NCI-H2107 treated with DMSO at 0.1 percent for 48 hours (cell line): ENCODE data around the gene RLF.

Experiments
- DNase-seq: peaks from one replicate; lab custom pipeline; 2025; ENCODE audit not compliant: unreplicated experiment; lab: John Stamatoyannopoulos, UW

The RLF gene, protein sequence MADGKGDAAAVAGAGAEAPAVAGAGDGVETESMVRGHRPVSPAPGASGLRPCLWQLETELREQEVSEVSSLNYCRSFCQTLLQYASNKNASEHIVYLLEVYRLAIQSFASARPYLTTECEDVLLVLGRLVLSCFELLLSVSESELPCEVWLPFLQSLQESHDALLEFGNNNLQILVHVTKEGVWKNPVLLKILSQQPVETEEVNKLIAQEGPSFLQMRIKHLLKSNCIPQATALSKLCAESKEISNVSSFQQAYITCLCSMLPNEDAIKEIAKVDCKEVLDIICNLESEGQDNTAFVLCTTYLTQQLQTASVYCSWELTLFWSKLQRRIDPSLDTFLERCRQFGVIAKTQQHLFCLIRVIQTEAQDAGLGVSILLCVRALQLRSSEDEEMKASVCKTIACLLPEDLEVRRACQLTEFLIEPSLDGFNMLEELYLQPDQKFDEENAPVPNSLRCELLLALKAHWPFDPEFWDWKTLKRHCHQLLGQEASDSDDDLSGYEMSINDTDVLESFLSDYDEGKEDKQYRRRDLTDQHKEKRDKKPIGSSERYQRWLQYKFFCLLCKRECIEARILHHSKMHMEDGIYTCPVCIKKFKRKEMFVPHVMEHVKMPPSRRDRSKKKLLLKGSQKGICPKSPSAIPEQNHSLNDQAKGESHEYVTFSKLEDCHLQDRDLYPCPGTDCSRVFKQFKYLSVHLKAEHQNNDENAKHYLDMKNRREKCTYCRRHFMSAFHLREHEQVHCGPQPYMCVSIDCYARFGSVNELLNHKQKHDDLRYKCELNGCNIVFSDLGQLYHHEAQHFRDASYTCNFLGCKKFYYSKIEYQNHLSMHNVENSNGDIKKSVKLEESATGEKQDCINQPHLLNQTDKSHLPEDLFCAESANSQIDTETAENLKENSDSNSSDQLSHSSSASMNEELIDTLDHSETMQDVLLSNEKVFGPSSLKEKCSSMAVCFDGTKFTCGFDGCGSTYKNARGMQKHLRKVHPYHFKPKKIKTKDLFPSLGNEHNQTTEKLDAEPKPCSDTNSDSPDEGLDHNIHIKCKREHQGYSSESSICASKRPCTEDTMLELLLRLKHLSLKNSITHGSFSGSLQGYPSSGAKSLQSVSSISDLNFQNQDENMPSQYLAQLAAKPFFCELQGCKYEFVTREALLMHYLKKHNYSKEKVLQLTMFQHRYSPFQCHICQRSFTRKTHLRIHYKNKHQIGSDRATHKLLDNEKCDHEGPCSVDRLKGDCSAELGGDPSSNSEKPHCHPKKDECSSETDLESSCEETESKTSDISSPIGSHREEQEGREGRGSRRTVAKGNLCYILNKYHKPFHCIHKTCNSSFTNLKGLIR (N-terminal part only)

GRCh38 chr1:40161125-40161887, at the start of gene RLF:
TSS of gene RLF (plus strand) at chr1:40161387. CDS start at chr1:40161400, 13 bp downstream.
- peak; percentile 100 for DNase-seq

DNA sequence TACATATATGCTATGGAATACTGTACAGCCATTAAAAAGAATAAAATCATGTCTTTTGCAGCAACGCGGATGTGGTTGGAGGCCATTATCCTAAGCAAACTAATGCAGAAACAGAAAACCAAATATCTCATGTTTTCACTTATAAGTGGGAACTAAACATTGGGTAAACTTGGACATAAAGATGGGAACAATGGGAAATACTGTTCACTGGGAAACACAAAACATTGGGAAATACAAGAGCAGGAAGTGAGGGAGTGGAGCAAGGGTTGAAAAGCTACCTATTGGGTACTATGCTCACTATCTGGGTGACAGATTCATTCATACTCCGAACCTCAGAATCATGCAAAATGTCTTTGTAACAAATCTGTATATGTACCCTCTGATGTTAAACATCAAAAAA, 46.8 kb upstream of the RLF start:
- no peak for DNase-seq

DNA sequence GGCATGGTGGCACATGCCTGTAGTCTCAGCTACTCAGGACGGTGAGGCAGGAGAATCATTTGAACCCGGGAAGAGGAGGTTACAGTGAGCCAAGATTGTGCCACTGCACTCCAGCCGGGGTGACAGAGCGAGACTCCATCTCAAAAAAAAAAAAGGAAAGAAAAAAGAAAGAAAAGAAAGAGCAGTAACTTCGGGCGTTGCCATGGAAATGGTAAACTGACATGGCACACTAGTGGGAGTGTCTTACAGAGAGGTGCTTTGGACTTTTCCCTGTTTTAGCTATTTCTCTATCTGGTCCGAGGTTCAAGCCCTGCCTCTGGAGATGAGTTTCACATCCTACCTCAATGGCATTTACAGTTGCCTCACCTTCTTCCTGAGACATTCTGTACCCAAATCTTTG, 41.1 kb upstream of the RLF start:
- DNase-seq: no peak

DNA sequence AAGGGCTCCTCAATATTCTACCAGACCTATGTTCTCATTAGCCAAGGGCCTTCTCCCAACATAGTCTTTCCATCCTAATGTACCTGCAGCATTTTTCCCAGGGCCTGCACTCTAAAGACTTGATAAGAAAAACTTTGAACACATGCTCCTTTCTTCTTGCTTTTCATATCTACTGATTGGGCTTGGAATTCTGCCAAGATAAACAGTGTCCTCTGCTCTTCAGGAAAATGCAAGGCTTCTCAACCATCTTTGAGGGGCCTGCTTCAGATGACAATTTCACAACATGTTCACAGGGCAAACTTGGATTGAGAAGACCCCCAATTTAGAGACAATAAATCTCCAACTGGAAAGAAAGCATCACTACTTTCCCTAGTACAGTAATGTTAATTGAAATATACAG, 38.3 kb upstream of the RLF start:
- DNase-seq: no peak

- no peak for DNase-seq
Measured at GRCh38 chr1:40130892-40131291, 30.3 kb upstream of the RLF start.

DNA sequence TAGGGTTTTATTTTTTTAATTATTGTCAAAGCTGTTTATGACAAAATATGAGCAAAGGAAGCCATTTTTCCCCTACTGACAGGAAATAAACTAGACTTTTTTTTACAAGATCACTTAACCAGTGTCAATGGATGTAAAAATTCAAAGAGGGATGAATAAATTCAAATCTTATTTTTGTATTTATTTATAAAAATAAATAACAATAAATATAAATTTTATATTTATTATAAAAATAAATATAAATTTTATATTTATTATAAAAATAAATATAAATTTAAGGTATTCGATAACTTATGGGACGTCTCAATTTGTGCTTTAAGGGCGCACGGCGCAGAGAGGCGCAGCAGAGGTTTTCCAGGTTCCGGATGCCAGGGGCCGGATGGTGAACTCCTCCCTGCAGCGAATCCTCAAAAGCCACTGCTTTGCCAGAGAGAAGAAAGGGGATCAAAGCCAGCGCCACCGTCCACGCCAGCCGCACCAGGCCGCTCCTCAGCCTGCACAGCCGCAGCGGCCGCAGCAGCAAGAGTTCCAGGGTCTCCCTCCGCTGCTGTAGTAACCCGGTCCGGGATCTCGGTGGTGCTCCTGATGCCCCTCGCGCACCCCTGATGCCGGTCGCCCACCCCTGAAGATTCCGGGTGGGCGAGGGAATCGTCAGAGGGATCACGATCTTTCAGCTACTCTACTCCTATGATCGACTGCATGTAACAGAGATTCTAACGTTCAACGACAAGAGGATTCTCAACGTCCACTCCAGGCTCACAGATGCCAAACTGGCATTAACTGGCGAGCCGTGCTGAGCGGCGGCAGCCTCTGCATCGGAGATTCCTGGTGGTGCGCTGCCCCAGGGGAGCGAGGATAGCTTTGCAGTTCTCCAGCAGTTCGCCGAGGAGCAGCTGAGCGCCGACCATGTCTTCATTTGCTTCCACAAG, 28.5 kb upstream of the RLF start:
- no peak for DNase-seq

DNA sequence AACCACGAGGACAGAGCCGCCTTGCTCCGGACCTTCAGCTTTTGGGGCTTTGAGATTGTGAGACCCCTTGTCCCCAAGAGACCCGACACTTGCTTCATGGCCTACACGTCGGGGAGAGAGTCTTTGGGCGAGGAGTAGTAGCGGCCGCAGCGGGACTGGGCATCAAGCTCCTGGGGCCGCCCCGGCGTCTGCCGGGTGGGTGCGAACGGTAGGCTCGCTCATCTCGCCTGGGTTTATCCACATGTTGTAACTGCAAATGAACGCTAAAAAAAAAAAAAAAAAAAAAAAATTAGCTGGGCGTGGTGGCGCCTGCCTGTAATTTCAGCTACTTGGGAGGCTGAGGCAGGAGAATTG, 27.9 kb upstream of the RLF start:
- no peak for DNase-seq

- DNase-seq: peak; percentile 93
Measured at GRCh38 chr1:40133839-40134238, 27.3 kb upstream of the RLF start.

DNA sequence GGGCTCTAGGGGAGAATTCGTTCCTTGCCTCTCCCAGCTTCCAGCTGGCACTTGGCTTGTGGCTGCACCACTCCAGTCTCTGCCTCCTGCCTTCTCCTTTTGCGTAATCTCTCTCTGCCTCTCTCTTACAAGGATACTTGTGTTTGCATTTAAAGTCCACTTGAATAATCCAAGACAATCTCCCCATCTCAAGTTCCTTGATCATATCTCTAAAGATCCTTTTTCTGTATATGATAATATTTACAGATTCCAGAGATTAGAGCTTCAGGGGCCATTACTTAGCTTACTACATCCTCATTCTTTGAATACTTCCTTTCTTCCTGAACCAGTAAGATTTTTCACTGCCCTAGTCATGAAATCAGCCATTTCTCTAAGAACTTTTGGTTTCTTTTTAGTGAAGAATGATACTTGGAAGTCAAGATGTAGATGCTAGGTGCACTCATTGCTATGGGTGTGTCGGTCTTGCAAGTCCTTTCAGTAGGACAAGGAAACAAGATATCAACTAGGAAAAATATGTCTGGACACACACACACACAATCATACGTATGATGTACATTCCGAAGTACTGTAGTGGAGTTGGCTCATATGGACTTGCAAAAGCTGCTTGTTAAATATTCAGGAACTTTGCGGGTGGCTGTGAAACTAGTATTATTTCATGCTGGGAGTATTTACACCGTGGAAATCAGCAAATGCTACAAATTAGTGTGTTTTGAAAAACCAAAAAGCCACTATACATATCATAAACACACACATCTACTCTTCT, 20.8 kb upstream of the RLF start:
- no peak for DNase-seq

DNA sequence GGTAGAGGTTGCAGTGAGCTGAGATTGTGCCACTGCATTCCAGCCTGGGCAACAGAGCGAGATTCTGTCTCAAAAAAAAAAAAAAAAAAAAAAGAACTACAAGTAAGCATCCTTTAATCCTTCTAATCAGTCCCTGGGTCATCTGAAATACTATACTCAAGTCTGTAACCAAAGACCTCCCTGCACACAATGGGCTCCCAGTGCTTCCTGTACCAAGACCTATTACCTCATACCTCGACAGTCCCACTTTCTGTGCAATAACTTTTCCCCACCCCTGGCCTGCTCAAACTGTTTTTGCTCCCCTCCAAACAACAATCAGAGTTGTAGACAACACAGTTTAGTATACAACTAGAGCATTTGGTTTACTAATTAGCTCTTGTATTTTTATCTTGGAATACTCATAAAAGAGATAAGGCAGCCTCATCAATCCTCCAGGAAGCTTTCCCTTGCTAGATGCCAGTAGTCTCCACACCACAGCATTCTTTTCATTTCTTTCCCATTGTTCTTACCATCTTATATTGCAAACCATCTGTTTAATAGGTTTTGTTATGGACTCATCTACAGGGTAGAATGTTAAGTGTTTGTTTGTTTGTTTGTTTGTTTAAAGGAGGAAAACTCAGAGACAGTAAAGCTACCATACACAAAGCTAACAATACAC, 19.2 kb upstream of the RLF start:
- DNase-seq: peak; percentile 100

GRCh38 chr1:40143891-40144575, 17.2 kb upstream of the RLF start:
- peak; percentile 100 for DNase-seq

DNA sequence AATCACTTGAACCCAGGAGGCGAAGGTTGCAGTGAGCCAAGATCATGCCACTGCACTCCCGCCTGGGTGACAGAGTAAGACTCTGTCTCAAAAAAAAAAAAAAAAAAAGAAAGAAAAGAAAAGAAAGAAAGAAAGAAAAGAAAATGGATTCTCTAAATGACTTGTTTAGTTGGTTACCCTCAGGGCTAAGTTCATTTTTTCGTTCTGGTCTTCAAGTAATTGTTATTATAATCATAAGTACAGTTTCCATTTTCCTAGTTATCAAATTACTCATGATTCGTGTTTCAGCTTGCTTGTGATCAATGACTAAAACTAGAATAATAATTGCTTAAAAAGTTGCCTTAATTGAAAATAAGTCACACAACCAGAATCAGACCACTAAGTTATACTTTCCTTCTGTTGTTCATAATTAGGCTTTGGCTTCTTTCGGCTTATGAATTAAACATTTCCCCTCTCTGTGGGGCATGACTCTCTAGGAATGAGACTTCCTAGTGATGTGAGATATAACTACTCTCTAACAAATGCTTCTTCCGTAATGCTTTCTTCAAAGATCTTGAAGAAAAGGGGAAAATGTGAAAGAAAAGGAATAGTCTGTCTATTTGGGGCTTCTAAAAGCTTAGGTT, 9.6 kb upstream of the RLF start:
- DNase-seq: no peak

DNA sequence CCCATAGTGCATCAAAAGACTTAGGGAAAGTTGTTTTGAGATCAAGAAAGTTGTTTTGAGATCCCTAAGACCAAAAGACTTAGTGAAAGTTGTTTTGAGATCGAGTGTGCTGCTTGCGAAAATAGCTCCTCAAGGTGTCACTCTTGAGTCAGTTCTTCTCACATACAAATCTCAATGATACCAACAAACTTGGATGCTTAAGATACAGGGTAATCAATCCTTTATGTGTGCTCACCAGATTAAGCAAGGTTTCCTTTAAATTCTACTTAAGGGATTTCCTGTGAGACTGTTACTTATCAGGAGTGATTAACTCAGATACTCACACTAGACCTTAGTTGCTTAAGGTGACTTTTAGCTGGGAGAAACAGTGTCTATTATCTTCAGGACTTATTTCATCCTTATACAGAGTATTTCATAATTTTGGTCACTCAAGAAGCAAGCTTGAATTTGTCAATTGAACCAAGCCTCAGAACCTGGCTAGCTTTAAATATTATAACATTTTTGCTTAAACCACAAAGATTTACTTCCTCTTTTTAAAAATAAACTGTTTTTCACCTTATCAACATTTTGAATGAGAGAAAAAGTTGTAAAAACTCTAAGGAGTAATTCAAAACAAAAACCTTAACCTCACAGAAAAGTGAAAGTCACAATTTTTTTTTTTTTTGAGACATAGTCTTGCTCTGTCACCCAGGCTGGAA, 8.0 kb upstream of the RLF start:
- DNase-seq: peak; percentile 100

- no peak for DNase-seq
Measured at GRCh38 chr1:40155135-40155534, 6.1 kb upstream of the RLF start.

- no peak for DNase-seq
Measured at GRCh38 chr1:40155910-40156309, 5.3 kb upstream of the RLF start.

- no peak for DNase-seq
Measured at GRCh38 chr1:40160806-40161124, 422 bp upstream of the RLF start.

DNA sequence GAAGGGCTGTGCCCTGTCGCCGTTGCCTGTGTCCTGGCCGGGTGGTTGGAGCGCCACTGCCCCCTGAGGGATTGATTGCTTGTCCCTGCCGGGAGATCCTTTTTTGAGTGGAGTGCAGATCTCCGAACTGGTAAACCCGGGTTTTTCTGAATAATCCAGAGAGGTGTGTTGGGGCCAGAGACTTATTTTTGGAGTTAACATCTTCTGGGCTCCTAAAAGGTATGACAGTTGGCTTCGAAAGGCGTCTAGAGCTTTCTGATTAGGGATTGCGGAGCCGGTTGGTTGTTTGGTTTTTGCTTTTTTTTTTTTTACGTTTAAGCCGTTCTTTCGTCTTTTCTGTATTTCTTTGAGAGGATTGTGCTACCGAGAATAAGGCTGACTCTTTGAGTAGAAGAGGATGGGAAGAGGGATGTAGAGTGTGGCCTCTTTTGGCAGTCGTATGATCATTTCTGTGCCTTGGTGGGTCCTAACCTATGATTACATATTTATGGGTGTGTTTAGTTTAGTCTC, 756 bp downstream of the RLF start:
- DNase-seq: peak; percentile 99
